ENCODE measurements around the gene TUBB4B. TPM values are rescaled to one million over a fixed set of nuclear protein-coding genes. Genes with fewer than 3 reads are reported as not detected.

Gene TUBB4B
- total and polyA plus RNA-seq, 2 experiments from 2014 or later = 159 to 373 TPM

- no peaks in the 10 kb centered on the region for H3K36me3 ChIP-seq (ENCODE audit: low read depth)
- no peak overlapping the region for H3K27ac ChIP-seq
Measured at GRCh38 chr9:137266162-137266527, 25.1 kb downstream of the TUBB4B start.

GRCh38 chr9:137266585-137267453 lies 25.7 kb downstream of the TUBB4B start:
- Histone ChIP-seq H2AFZ (no peak overlapping the region), H3K4me2 (ENCODE audit: unreplicated experiment) (no peak overlapping the region), H4K20me1 (ENCODE audit: insufficient read depth) (no peaks in the 10 kb centered on the region), H3K27ac (no peak overlapping the region), H3K4me1 (ENCODE audit: insufficient read depth) (no peaks in the 10 kb centered on the region), H3K36me3 (ENCODE audit: low read depth) (no peaks in the 10 kb centered on the region), H3K4me3 (no peak overlapping the region), H3K27me3 (replicated peaks; ENCODE audit: insufficient read depth) (no peaks in the 10 kb centered on the region), H3K9me3 (ENCODE audit: low read depth) (no peaks in the 10 kb centered on the region), H3F3A (ENCODE audit: insufficient read depth) (no peaks in the 10 kb centered on the region), H3K9me2 (ENCODE audit: insufficient read depth) (no peaks in the 10 kb centered on the region), H3K9ac (no peak overlapping the region), H3K79me2 (ENCODE audit: insufficient read depth) (0 out of 2 replicates have a peak, but pooled peaks cover 7% of the 10 kb centered on the region)
- WGBS, 2 experiments (ENCODE audit: low coverage in 1 of 2, low lambda C conversion rate in 2 of 2, missing lambda C conversion rate in 2 of 2) = 89 to 91% methylated on average over 20 to 34 of the region's 34 CpGs
- in situ Hi-C loops (cut with MboI) = no loop called here
- TF ChIP-seq EZH2phosphoT487 (IDR thresholded peaks at IDR 0.05; ENCODE audit: insufficient read depth, low read depth) (no peak), EZH2 (IDR thresholded peaks at IDR 0.05; ENCODE audit: insufficient read depth, poor library complexity, severe bottlenecking) (no peak)
- no peak for DNase-seq

More at GRCh38 chr9:137266162-137266527, 25.1 kb downstream of the TUBB4B start:
- Histone ChIP-seq H2AFZ (no peak overlapping the region), H3K4me2 (ENCODE audit: unreplicated experiment) (no peak overlapping the region), H4K20me1 (ENCODE audit: insufficient read depth) (no peaks in the 10 kb centered on the region), H3K9me3 (ENCODE audit: low read depth) (no peaks in the 10 kb centered on the region), H3K4me3 (no peak overlapping the region), H3K27me3 (replicated peaks; ENCODE audit: insufficient read depth) (no peaks in the 10 kb centered on the region), H3K79me2 (ENCODE audit: insufficient read depth) (0 out of 2 replicates have a peak, but pooled peaks cover 7% of the 10 kb centered on the region), H3K9me2 (ENCODE audit: insufficient read depth) (no peaks in the 10 kb centered on the region), H3K4me1 (ENCODE audit: insufficient read depth) (no peaks in the 10 kb centered on the region), H3K9ac (no peak overlapping the region), H3F3A (ENCODE audit: insufficient read depth) (no peaks in the 10 kb centered on the region)
- 92% methylated on average over 15 of the region's 15 CpGs for WGBS, 2 experiments (ENCODE audit: low coverage in 1 of 2, low lambda C conversion rate in 2 of 2, missing lambda C conversion rate in 2 of 2)
- in situ Hi-C loops (cut with MboI) = no loop called here
- TF ChIP-seq EZH2phosphoT487 (IDR thresholded peaks at IDR 0.05; ENCODE audit: insufficient read depth, low read depth) = no peak
- TF ChIP-seq EZH2 (IDR thresholded peaks at IDR 0.05; ENCODE audit: insufficient read depth, poor library complexity, severe bottlenecking) = no peak
- no peak for DNase-seq

DNA sequence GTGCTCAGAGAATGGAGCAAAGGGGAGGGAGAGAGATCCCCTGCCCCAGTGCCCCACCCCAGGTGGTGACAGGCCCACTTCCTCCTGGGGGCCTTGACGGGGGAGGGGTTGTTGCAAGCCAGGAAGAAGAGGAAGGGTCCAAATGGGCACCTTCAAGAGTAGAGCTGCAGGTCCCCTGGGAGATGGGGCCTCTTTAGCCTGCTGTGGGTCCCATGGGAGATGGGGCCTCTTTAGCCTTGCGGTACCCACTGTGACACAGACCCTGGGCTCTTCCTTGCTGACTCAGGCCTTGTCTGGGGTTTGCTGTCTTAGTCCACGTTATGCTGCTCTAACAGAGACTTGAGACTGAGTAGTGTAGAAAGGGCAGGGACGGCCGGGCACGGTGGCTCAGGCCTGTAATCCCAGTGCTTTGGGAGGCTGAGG lies 26.9 kb downstream of the TUBB4B start:
- in situ Hi-C loops (cut with MboI) = no loop called here
- Histone ChIP-seq H3K9me2 (ENCODE audit: insufficient read depth) (no peaks in the 10 kb centered on the region), H3K9ac (no peak overlapping the region), H3K79me2 (ENCODE audit: insufficient read depth) (0 out of 2 replicates have a peak, but pooled peaks cover 7% of the 10 kb centered on the region), H3K36me3 (ENCODE audit: low read depth) (no peaks in the 10 kb centered on the region), H3K27me3 (replicated peaks; ENCODE audit: insufficient read depth) (no peaks in the 10 kb centered on the region), H3F3A (ENCODE audit: insufficient read depth) (no peaks in the 10 kb centered on the region), H3K9me3 (ENCODE audit: low read depth) (no peaks in the 10 kb centered on the region), H3K4me2 (ENCODE audit: unreplicated experiment) (no peak overlapping the region), H4K20me1 (ENCODE audit: insufficient read depth) (no peaks in the 10 kb centered on the region), H3K4me1 (ENCODE audit: insufficient read depth) (no peaks in the 10 kb centered on the region), H2AFZ (no peak overlapping the region), H3K27ac (no peak overlapping the region), H3K4me3 (no peak overlapping the region)
- no peak for DNase-seq
- 88 to 92% methylated on average over 6 of the region's 6 CpGs for WGBS, 2 experiments (ENCODE audit: low coverage in 1 of 2, low lambda C conversion rate in 2 of 2, missing lambda C conversion rate in 2 of 2)
- TF ChIP-seq EZH2phosphoT487 (IDR thresholded peaks at IDR 0.05; ENCODE audit: insufficient read depth, low read depth) (no peak), EZH2 (IDR thresholded peaks at IDR 0.05; ENCODE audit: insufficient read depth, poor library complexity, severe bottlenecking) (no peak)

DNA sequence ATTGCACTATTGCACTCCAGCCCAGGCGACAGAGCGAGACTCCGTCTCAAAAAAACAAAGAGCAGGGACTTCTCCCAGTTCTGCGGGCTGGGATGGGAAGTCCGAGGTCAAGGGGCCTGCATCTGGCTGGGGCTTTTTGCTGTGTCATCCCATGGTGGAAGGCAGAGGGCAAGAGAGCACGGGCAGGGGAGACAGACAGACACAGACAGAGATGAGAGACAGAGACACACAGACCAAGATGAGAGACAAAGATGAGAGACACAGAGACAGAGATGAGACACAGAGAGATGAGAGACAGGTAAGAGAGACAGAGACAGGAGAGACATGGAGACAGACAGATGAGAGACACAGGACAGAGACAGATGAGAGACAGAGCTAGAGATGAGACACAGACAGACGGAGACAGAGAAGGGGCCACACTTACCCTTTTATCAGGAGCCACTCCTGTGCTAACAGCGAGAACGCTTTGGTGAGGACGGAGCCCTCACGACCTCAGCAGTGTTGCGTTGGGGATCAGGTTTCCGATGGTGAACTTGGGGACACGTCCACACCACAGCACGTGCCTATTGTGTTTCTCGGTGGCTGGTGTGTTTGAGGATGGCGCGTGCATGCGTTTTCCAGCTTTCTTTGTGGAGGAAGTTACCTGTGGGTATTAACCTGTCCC lies 27.6 kb downstream of the TUBB4B start:
- 0 out of 2 replicates have a peak, but pooled peaks cover 7% of the 10 kb centered on the region for H3K79me2 ChIP-seq (ENCODE audit: insufficient read depth)
- H3K9ac ChIP-seq = no peak overlapping the region
- no peak overlapping the region for H3K27ac ChIP-seq
- H3K36me3 ChIP-seq (ENCODE audit: low read depth) = no peaks in the 10 kb centered on the region; the same call in 1 of the 2 replicates
- H3K4me2 ChIP-seq (ENCODE audit: unreplicated experiment) = no peak overlapping the region
- H2AFZ ChIP-seq = no peak overlapping the region
- no peak for TF ChIP-seq EZH2phosphoT487 (IDR thresholded peaks at IDR 0.05; ENCODE audit: insufficient read depth, low read depth)
- TF ChIP-seq EZH2 (IDR thresholded peaks at IDR 0.05; ENCODE audit: insufficient read depth, poor library complexity, severe bottlenecking) = no peak
- H3K4me3 ChIP-seq = no peak overlapping the region
- H3K9me3 ChIP-seq (ENCODE audit: low read depth) = no peaks in the 10 kb centered on the region
- H4K20me1 ChIP-seq (ENCODE audit: insufficient read depth) = no peaks in the 10 kb centered on the region
- no peaks in the 10 kb centered on the region for H3K9me2 ChIP-seq (ENCODE audit: insufficient read depth)
- no peaks in the 10 kb centered on the region for H3K27me3 ChIP-seq (replicated peaks; ENCODE audit: insufficient read depth)
- 88 to 90% methylated on average over 19 of the region's 19 CpGs for WGBS, 2 experiments (ENCODE audit: low coverage in 1 of 2, low lambda C conversion rate in 2 of 2, missing lambda C conversion rate in 2 of 2)
- H3K4me1 ChIP-seq (ENCODE audit: insufficient read depth) = no peaks in the 10 kb centered on the region
- in situ Hi-C loops (cut with MboI) = no loop called here
- DNase-seq = no peak
- H3F3A ChIP-seq (ENCODE audit: insufficient read depth) = no peaks in the 10 kb centered on the region
